NCI-H187 (cell line): Measurements from ENCODE around the gene RASEF.
A peak's percentile ranks its signal among the peaks of the same experiment; 100 is the strongest.

ENCODE experiments used
- DNase-seq, 2 experiments: peaks; one replicate each; lab custom pipeline; 2025; lab: John Stamatoyannopoulos, UW

Gene RASEF

DNA sequence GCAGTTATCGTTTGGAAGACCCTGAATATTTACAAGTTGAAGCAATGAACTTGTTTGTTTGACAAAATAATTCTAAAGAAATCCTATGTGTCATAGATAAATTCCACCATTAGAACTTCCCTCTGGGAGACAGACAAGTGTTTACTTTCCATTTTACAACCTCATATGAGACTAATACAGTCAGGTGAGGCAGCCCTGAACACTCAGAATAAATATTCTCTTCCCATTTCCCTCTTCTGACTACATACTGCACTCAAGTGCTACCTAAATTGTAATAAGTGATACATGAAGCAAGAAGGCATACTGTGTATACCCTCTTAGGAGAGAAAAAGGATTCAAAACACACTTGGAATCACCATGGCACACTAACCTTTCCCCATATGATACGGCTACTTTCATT, 6.8 kb downstream of the RASEF start:
- DNase-seq = peak; percentile 1 to 43

DNA sequence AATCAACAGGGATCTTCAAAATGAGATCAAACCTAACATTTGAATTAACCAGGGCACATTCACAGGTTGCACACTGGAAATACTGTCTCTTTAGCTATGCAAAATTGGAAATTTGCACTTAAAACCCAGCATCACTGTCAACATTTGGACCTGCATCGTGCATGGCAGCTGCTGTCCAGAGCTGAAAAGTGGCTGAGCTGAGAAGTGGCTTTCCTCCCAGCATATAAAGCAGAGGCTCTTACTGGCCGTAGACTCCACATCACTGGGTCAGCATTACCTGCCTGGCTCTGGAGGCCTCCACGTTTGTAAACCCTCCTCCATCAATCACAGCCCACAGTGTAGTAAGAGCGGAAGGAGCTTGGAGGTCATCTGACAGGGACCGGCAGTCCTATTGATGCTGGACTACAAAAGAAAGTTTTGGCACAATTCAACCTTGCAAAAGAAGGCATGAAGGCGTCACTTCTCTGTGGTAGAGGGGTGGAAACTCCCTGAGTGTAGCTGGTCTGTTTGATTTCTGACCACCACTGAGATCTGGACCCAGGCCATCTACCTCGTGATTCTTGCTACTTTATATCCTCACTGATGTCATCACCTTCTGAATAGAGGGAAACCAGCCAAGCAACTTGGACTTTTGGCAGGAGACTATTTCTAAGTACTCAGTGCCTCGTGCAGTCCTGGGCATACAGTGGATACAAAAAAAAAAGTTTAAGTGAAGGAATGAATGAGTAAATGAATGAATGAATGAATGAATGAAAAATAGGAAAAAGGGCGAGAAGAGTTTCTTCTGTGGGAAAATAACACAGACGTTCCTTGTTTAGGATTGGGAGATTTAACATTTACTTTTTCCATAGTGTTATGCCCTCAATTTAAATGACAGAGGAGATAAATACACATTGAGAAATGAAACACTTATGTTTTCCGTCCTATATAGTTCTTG, 14.8 kb downstream of the RASEF start:
- DNase-seq = no peak

DNA sequence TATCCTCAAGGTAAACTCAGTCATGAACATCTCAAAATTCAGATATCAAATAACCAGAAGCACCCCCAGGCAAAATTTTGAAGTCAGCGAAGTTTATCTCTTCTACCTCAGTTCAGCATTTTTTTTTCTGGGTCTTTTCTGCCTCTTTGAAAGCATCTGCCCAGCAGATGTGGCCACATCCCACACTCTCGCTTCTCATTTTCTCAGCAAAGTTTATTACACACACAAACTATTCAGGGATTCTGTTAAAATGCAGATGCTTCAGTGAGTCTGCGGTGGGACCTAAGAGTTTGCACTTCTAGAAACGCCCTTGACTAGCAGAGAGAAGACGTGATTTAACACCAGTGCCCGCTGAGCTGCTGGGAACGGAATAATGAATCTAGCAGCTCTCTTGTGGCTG, 19.3 kb downstream of the RASEF start:
- DNase-seq = no peak

GRCh38 chr9:83041771-83042170, 21.2 kb downstream of the RASEF start:
- DNase-seq = no peak

DNA sequence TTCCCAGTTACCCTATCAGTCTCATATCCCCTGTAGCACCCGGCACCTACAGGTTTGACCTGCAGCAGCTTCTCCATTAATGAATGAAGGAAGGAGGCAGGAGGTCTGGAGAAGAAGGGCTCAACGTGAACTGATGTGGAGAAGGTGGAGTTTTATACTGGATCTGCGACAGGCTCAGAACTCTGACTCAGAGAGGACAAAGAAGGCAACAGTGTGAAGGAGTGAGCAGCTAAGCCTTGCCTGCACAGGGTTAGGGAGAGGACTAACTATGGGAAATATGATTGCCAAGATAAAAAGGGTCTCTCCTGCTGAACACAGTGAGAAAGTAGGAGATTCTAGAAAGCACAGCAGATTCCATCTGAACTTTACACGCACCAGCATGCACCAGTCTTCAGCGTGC, 23.6 kb downstream of the RASEF start:
- no peak for DNase-seq

GRCh38 chr9:83036043-83036442, 26.9 kb downstream of the RASEF start:
- no peak for DNase-seq

- no peak for DNase-seq
Observed at GRCh38 chr9:83035143-83035542, 27.8 kb downstream of the RASEF start.

DNA sequence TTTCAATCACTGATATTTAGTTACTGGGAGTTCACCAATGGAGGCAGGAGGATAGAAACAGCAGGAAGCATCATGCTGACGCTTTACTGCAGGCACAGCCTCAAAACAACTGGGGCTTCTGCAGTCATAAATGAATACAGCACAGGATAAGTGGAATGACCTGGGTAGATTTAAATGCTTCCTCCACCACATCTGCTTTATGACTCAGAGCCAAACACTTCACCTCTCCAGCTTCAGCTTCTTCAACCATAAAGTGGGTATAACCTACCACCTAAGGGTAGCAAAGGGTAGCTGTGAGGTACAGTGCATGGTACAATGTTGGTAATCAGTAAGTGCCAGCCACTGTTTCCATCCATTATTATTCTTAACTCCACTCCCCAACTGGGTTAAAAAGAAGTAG, 28.4 kb downstream of the RASEF start:
- DNase-seq = no peak

DNA sequence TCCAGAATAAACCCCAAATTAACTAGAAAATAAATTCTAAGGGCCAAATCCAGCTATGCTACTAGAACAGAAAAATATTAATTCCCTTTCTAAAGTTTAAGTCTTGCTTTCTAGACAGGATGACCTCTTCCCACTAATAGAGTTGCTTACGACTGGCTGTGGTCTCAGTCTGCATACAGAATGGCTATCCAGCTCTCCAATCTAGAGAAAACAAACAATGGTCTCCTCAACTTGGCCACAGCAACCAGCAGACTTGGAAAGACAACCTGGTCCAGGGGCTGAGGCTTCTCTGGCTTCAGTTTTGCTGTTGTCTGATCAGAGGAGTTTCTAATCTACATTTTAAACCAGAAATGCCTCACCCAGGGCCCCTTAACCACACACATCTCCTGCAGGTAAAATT, 28.9 kb downstream of the RASEF start:
- no peak for DNase-seq

- no peak for DNase-seq
Observed at GRCh38 chr9:83032065-83032625, 30.8 kb downstream of the RASEF start.

DNA sequence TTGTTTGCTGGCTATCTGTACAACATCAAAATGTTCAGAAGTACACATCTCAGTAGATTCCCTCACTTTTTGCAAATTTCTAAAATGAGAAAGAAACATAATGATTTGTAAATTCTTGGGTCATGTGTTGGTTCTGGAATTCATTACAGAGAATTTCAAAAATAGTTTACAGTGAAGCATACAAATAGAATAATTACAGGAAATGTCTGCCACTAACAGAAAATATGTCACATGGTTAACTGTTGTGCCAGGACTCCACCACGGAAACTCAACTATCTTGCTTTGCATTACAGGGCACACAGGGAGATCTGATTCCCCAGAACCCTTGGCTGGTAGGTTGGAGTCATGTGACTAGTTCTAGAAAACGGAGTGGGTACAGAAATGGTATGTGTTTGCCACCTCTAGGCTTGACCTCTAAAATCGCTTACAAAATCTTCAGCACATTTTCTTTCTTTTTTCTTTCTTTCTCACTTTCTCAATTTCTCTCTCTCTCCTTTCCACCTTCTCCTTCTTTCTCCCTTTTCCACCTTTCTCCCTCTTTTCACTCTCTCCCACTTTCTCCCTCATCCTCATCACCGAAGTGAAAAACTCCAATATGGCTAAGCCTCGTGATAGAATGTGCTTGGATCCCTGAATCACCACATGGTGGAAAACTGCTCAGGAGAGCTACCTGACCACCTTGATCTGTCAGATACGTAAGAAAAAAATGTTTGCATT, 32.4 kb downstream of the RASEF start:
- no peak for DNase-seq

DNA sequence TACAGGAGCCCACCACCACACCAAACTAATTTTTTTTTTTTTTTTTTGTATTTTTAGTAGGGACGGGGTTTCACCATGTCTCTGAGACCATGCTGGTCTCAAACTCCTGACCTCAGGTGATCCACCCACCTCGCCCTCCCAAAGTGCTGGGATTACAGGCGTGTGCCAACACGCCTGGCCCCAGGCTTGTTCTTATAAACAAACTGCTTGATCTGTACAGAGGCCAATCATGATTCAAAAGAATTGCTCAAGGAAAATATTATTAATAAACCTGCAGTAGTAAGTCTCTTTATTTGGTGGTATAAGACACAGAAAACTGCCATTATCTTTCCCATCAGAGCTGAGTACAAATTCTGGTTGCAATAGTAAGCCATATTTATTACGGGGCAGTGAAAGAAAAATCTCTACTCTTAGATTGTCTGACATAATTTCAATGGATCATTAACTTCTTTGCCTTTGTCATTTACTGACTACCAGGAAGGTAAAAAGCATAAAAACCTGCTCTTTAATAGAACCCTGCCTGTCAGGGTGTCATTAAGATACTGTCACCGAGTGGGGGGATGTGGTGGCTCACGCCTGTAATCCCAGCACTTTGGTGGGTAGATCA, 33.3 kb downstream of the RASEF start:
- no peak for DNase-seq

DNA sequence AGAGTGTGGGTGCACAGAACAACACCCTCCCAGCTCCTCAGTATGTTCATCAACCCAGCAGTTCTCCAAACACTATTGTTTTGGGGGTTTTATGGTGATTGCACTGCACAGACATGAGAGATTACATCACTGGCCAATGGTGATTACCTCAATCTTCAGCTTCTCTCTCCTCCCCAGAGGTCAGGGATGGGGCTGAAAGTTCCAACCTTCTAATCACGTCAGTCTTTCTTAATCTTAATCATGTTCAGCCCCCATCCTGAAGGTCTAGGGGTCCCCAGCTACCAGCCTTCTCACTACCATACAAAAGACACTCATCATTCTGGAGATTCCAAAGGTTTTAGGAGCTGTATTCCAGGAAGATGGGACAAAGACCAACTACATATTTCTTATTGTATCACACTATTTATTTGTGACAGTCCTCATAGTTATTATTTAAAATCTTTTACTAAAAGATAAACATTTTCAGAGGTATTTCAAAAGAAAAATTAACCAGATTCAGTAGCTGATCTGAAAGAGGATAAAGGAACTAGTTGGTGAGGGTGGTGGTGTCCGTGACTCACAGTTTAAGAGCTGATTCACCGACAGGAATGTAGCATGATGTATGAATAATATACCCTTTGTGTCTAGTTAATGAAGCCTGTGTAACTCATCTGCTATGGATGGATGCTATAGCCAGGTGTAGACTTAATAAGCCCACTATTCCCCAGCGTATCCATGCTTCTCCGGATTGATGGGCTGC, 35.6 kb downstream of the RASEF start:
- no peak for DNase-seq

DNA sequence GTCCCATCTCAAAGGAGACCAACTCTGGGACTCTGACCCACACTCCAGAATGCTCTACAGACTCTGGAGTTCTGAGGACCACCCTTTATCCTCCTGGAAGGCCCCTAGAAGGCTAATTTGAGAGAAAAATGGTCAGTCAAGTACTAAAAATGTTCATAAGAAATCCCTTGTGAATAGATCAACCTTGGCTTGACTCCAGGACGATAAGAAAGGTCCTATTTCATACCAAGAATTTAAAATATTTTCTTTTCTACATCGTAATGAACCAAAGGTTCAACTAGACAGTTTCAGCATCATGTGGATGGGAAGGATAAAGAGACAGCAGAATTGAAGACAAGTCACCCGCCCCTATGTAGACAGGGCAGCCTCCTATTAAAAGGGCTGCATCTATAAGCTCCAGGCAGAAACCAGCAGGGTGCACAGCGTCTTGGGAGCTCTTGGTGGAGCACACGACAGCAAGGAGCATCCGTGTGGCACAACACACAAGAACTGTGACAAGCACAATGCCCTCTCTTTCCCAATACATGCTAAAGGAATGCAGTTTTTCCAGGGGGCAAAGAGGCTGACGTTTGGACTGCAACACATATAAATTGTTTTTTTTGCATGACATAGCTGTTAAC, 38.3 kb downstream of the RASEF start:
- no peak for DNase-seq

DNA sequence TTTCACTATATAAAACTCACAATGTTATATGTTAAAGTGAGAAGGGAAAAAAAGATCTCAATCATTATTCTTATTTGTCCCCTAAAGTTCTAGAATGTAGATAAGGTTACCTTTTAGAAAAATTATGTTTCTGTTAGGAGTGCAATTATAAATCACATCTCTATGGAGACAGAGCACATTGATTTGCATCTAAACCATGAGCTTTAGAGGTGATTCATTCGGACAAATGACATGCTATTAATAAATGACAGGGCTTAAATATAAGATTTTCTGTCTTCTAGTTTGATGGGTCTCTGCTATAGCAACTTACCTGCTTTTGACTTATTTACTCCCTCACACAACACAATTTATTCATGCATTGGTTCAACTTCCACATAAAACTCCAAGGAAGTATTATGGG, 39.8 kb downstream of the RASEF start:
- DNase-seq = no peak

DNA sequence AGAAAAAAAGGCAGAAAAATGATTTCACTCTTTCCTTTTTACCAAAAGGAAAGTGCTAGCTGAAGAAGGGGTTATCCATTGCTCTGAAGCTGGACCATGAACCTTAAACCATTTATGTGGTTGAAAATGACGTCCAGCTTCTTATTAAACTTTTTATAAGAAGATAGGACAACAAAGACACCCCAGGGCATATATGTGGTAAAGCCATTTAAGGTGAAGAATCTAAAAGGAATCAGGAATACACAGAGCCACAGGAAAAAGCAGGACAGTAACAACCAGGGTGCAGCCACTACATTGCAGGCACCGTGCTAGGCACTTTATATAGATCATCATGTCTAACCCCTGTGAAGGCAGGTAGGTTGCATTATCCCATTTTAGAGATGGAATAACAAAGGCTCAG, 42.1 kb downstream of the RASEF start:
- no peak for DNase-seq

- DNase-seq = no peak
Observed at GRCh38 chr9:83020327-83020726, 42.6 kb downstream of the RASEF start.

- no peak for DNase-seq
Observed at GRCh38 chr9:83019246-83019645, 43.7 kb downstream of the RASEF start.

GRCh38 chr9:83015897-83016296, 47.0 kb downstream of the RASEF start:
- no peak for DNase-seq

DNA sequence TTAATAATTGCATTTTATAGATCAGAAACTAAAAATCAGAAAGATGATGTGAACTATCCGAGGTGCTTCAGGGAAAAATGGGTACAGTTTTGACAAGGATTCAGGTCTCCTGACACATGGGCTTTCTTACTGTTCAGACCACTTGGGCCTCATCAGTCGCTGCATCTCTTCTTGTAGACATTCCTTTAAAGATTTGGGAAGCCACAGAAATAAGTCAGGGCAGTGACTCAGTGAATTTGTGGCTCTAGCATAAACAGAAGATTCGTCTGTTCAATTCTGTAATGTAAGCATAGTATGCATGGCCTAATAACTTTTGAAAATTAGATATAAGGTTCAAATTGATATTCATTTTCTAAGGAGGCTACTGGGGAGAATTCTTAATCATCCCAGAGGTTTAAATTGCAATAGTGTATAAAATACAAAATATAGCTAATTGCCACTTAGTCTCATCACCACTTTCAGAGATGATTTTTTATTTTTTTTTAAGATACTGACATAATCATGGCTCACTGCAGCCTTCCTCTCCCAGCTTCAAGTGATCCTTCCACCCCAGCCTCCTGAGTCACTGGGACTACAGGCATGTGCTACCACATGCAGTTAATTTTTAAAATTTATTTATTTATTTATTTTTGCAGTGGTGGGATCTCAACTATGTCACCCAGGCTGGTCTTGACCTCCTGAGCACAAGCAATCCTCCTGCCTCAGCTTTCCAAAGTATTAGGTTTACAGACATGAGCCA, 48.9 kb downstream of the RASEF start:
- DNase-seq = no peak
